ENCODE results near the gene MYL7. TPM values are rescaled to one million over a fixed set of nuclear protein-coding genes. Genes with fewer than 3 reads are reported as not detected.

MYL7 gene
- total and polyA plus RNA-seq, 9 of the 15 experiments (the other 6 are each of a cell fraction or from before 2014, with no cell fraction given) = not detected

DNA sequence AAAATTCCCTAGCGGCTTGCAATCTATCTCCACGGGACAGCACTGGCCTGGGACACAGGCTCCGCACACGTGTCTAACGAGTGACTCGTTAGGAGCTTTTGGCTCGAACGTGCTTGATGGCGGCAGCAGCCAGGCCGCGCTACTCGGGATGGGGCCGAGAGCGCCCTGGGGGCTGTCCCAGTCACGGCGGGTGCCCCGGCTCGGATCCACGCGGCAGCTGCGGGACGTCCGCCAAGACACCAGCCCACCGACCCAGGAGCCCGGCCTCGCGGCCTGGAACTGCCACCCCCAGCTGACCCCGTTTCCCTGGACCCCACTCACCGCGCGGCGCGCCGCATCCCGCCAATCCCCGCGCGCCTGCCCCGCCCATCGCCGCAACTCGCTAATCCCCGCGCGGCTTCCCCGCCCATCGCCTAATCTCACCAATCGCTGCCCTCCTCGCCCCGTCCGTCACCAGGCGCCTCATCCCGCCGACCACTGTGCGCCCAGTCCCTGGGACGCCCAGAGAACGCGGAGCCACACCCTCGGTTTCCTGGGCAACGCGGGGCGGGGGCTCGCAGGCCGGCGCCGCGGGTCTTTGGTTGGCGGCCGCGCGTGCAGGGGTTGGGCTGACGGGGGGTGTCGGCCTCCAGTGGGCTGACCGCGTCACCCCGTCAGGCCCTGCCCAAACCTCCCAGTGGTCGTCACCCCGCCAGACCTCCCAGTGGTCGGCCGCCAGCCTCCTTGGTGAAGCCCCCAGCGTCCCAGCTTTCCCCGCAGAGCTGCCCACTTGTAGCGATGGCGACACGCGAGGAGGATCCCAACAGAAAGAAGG is 17.7 kb downstream of the MYL7 start, which contains the start of gene POLD2 (continued):
- TF ChIP-seq, protein P1, sequence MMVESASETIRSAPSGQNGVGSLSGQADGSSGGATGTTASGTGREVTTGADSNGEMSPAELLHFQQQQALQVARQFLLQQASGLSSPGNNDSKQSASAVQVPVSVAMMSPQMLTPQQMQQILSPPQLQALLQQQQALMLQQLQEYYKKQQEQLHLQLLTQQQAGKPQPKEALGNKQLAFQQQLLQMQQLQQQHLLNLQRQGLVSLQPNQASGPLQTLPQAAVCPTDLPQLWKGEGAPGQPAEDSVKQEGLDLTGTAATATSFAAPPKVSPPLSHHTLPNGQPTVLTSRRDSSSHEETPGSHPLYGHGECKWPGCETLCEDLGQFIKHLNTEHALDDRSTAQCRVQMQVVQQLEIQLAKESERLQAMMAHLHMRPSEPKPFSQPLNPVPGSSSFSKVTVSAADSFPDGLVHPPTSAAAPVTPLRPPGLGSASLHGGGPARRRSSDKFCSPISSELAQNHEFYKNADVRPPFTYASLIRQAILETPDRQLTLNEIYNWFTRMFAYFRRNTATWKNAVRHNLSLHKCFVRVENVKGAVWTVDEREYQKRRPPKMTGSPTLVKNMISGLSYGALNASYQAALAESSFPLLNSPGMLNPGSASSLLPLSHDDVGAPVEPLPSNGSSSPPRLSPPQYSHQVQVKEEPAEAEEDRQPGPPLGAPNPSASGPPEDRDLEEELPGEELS (CRISPR knock-in tag; IDR thresholded peaks at IDR 0.05; ENCODE audit: borderline replicate concordance) = no peak
- TF ChIP-seq ELF1 (tag; IDR thresholded peaks at IDR 0.05) (no peak), DPF2 (IDR thresholded peaks at IDR 0.05) (no peak), TAF7 (tag; IDR thresholded peaks at IDR 0.05) (0 out of 2 replicates have a peak, but pooled peaks have one; percentile 15), XRCC3 (IDR thresholded peaks at IDR 0.05) (no peak), ELF4 (CRISPR knock-in tag; IDR thresholded peaks at IDR 0.05) (no peak), JUNB (CRISPR knock-in tag; conservative IDR thresholded peaks at IDR 0.05) (no peak), TCFL5 (CRISPR knock-in tag; conservative IDR thresholded peaks at IDR 0.05) (no peak), SMAD2 (IDR thresholded peaks at IDR 0.05; ENCODE audit: low read depth, low read length) (no peak), MIER1 (IDR thresholded peaks at IDR 0.05; ENCODE audit: low read depth) (no peak), U2AF1 (optimal IDR thresholded peaks at IDR 0.05; ENCODE audit: low read depth, low read length) (no peak), SMARCE1 (IDR thresholded peaks at IDR 0.05) (no peak), U2AF2 (optimal IDR thresholded peaks at IDR 0.05; ENCODE audit: low read depth, low read length) (no peak), ZFP1 (CRISPR knock-in tag; IDR thresholded peaks at IDR 0.05) (no peak), MAFK (IDR thresholded peaks at IDR 0.05; ENCODE audit: low read length) (no peak), COPS2 (conservative IDR thresholded peaks at IDR 0.05) (no peak), CCNT2 (IDR thresholded peaks at IDR 0.05; ENCODE audit: borderline replicate concordance, extremely low read depth, insufficient read length, low read depth, low read length) (peak; percentile 76), ATF4 (CRISPR knock-in tag; IDR thresholded peaks at IDR 0.05) (no peak), DIDO1 (tag; IDR thresholded peaks at IDR 0.05; ENCODE audit: low read depth) (no peak), NR0B1 (IDR thresholded peaks at IDR 0.05; ENCODE audit: partially characterized antibody) (no peak), RNF2 (IDR thresholded peaks at IDR 0.05) (no peak), KAT7 (CRISPR knock-in tag; IDR thresholded peaks at IDR 0.05; ENCODE audit: borderline replicate concordance) (no peak), BRD9 (IDR thresholded peaks at IDR 0.05; ENCODE audit: low read depth, partially characterized antibody) (no peak), ZNF589 (CRISPR knock-in tag; IDR thresholded peaks at IDR 0.05; ENCODE audit: low read depth) (no peak), XRCC4 (IDR thresholded peaks at IDR 0.05; ENCODE audit: extremely low read depth, insufficient read depth, insufficient read length) (no peak)
